H9 (cell line): ENCODE measurements around the gene HEXD. TPM values are rescaled to one million over a fixed set of nuclear protein-coding genes. Genes with fewer than 3 reads are reported as not detected.

ENCODE experiments used
- DNase-seq: peaks from one replicate; pipeline ENCODE4 v3.0.0-alpha.2; 2017
- H2AFZ ChIP-seq: one replicate; pipeline ENCODE4 v1.6.1; 2013; ENCODE audit warnings: mild to moderate bottlenecking, low read length, control low read depth, moderate library complexity
- H2AK5ac ChIP-seq: 2 replicates; pipeline ENCODE4 v1.6.1; 2013; ENCODE audit warnings: low read length, control low read depth, mixed read lengths; ENCODE audit not compliant: insufficient read length
- H2BK120ac ChIP-seq: one replicate; pipeline ENCODE4 v1.6.1; 2013; ENCODE audit warnings: low read depth, mild to moderate bottlenecking, low read length, control low read depth, inconsistent platforms; ENCODE audit not compliant: poor library complexity, severe bottlenecking
- H2BK12ac ChIP-seq: 2 replicates; pipeline ENCODE4 v1.6.1; 2013; ENCODE audit warnings: low read length, control low read depth, mixed read lengths, low read depth; ENCODE audit not compliant: insufficient read length
- H2BK15ac ChIP-seq: 2 replicates; pipeline ENCODE4 v1.6.1; 2013; ENCODE audit warnings: low read depth, low read length, control low read depth
- H2BK20ac ChIP-seq: one replicate; pipeline ENCODE4 v1.6.1; 2013; ENCODE audit warnings: low read depth, mild to moderate bottlenecking, low read length, control low read depth, inconsistent platforms; ENCODE audit not compliant: poor library complexity, severe bottlenecking
- H2BK5ac ChIP-seq: 2 replicates; pipeline ENCODE4 v1.6.1; 2013; ENCODE audit warnings: low read length, control low read depth, mixed read lengths; ENCODE audit not compliant: insufficient read length
- H3K14ac ChIP-seq: 2 replicates; pipeline ENCODE4 v1.6.1; 2013; ENCODE audit warnings: low read length, control low read depth; ENCODE audit not compliant: insufficient read depth
- H3K18ac ChIP-seq: 2 replicates; pipeline ENCODE4 v1.6.1; 2013; ENCODE audit warnings: low read depth, mild to moderate bottlenecking, mixed read lengths, low read length, control low read depth; ENCODE audit not compliant: insufficient read length
- H3K23ac ChIP-seq: 2 replicates; pipeline ENCODE4 v1.6.1; 2013; ENCODE audit warnings: low read length, control low read depth, mixed read lengths, low read depth; ENCODE audit not compliant: insufficient read length
- H3K23me2 ChIP-seq: 2 replicates; pipeline ENCODE4 v1.6.1; 2013; ENCODE audit warnings: low read depth, mild to moderate bottlenecking, mixed read lengths, low read length, control low read depth; ENCODE audit not compliant: insufficient read length, poor library complexity, severe bottlenecking
- H3K27ac ChIP-seq: 2 replicates; pipeline ENCODE4 v1.5.1; 2013; ENCODE audit warnings: low read length, control low read depth, mixed read lengths, low read depth; ENCODE audit not compliant: insufficient read length
- H3K27me3 ChIP-seq: 2 replicates; pipeline ENCODE4 v1.6.1; 2013; ENCODE audit warnings: low read length, control low read depth, inconsistent platforms; ENCODE audit not compliant: insufficient read depth
- H3K4ac ChIP-seq: 2 replicates; pipeline ENCODE4 v1.6.1; 2013; ENCODE audit warnings: low read depth, mild to moderate bottlenecking, control low read depth, inconsistent platforms, low read length, moderate library complexity
- H3K4me1 ChIP-seq: 2 replicates; pipeline ENCODE4 v1.6.1; 2013; ENCODE audit warnings: low read length, control low read depth, inconsistent platforms; ENCODE audit not compliant: insufficient read depth
- H3K4me2 ChIP-seq: 2 replicates; pipeline ENCODE4 v1.6.1; 2013; ENCODE audit warnings: low read length, control low read depth, mixed read lengths; ENCODE audit not compliant: insufficient read length, insufficient read depth
- H3K56ac ChIP-seq: 2 replicates; pipeline ENCODE4 v1.6.1; 2013; ENCODE audit warnings: low read depth, mild to moderate bottlenecking, mixed read lengths, low read length, control low read depth; ENCODE audit not compliant: insufficient read length
- H3K79me1 ChIP-seq: 2 replicates; pipeline ENCODE4 v1.6.1; 2013; ENCODE audit warnings: low read depth, mild to moderate bottlenecking, moderate library complexity, low read length, control low read depth, inconsistent platforms; ENCODE audit not compliant: insufficient read depth, poor library complexity, severe bottlenecking
- H3K79me2 ChIP-seq: 2 replicates; pipeline ENCODE4 v1.6.1; 2013; ENCODE audit warnings: low read length, control low read depth, inconsistent platforms; ENCODE audit not compliant: insufficient read depth
- H3K9ac ChIP-seq: 2 replicates; pipeline ENCODE4 v1.6.1; 2013; ENCODE audit warnings: low read length, control low read depth, mixed read lengths; ENCODE audit not compliant: insufficient read length; ENCODE audit errors: extremely low read depth
- H3K9me3 ChIP-seq: one replicate; pipeline ENCODE4 v1.6.1; 2013; ENCODE audit warnings: low read depth, low read length, inconsistent platforms; ENCODE audit not compliant: control insufficient read depth
- H3T11ph ChIP-seq: one replicate; pipeline ENCODE4 v1.6.1; 2013; ENCODE audit warnings: mild to moderate bottlenecking, low read length, control low read depth, inconsistent platforms
- H4K20me1 ChIP-seq: one replicate; pipeline ENCODE4 v1.6.1; 2013; ENCODE audit not compliant: control insufficient read depth, insufficient read length, insufficient read depth
- H4K5ac ChIP-seq: 2 replicates; pipeline ENCODE4 v1.6.1; 2013; ENCODE audit warnings: low read depth, mild to moderate bottlenecking, mixed read lengths, low read length, control low read depth; ENCODE audit not compliant: insufficient read length
- H4K8ac ChIP-seq: replicated peaks from 2 replicates; pipeline ENCODE4 v1.6.1; 2013; ENCODE audit warnings: low read length, control low read depth, mixed read lengths, low read depth; ENCODE audit not compliant: insufficient read length
- H4K91ac ChIP-seq: 2 replicates; pipeline ENCODE4 v1.6.1; 2013; ENCODE audit warnings: low read depth, mild to moderate bottlenecking, moderate library complexity, mixed read lengths, low read length, control low read depth; ENCODE audit not compliant: insufficient read length
- H3K27ac Mint-ChIP-seq, 3 experiments: 2 replicates in 2 of 3; 3 replicates in 1 of 3; pipeline ENCODE4 v1.8.0; 2020 to 2021; ENCODE audit warnings: mixed read lengths in 3 of 3, mild to moderate bottlenecking in 1 of 3, moderate library complexity in 1 of 3
- H3K27me3 Mint-ChIP-seq: 2 replicates; pipeline ENCODE4 v1.8.0; 2021; ENCODE audit warnings: low read depth, mild to moderate bottlenecking, moderate library complexity, mixed read lengths
- H3K36me3 Mint-ChIP-seq, 3 experiments: 2 replicates in 2 of 3; 3 replicates in 1 of 3; pipeline ENCODE4 v1.8.0; 2020 to 2021; ENCODE audit warnings: low read depth in 3 of 3, mixed read lengths in 3 of 3; ENCODE audit not compliant: insufficient read depth in 1 of 3
- H3K4me1 Mint-ChIP-seq, 2 experiments: 2 replicates each; pipeline ENCODE4 v1.8.0; 2020; ENCODE audit warnings: mixed read lengths in 2 of 2
- H3K4me3 Mint-ChIP-seq, 2 experiments: 2 replicates in 1 of 2; 3 replicates in 1 of 2; pipeline ENCODE4 v1.8.0; 2020 to 2021; ENCODE audit warnings: mild to moderate bottlenecking in 2 of 2, mixed read lengths in 2 of 2, moderate library complexity in 1 of 2
- H3K9me3 Mint-ChIP-seq, 2 experiments: 2 replicates in 1 of 2; 3 replicates in 1 of 2; pipeline ENCODE4 v1.8.0; 2020; ENCODE audit warnings: mild to moderate bottlenecking in 2 of 2, mixed read lengths in 2 of 2, moderate library complexity in 1 of 2
- WGBS: extraction: QIAGEN DNeasy Blood & Tissue Kit; methylation state at CpG from one replicate; pipeline ENCODE4 v1.1.7; 2013; ENCODE audit warnings: missing lambda C conversion rate, low lambda C conversion rate, mixed read lengths; ENCODE audit not compliant: insufficient read length; ENCODE audit errors: extremely low coverage; 5-methylcytosine and 5-hydroxymethylcytosine counted together
- total RNA-seq: library from RNA; stranded (reverse); gene quantifications from 2 replicates; pipeline ENCODE4 v1.2.1, GENCODE V29; 2021
- TF ChIP-seq, protein P1 (sequence below): fragments of 200-600 bp; sonication (generic); conservative IDR thresholded peaks from 3 replicates; pipeline ENCODE4 v1.8.0; 2021; ENCODE audit warnings: antibody characterized with exemption, mild to moderate bottlenecking

The HEXD gene
- total RNA-seq, 1 experiment from 2014 or later, result 23.2 TPM

DNA sequence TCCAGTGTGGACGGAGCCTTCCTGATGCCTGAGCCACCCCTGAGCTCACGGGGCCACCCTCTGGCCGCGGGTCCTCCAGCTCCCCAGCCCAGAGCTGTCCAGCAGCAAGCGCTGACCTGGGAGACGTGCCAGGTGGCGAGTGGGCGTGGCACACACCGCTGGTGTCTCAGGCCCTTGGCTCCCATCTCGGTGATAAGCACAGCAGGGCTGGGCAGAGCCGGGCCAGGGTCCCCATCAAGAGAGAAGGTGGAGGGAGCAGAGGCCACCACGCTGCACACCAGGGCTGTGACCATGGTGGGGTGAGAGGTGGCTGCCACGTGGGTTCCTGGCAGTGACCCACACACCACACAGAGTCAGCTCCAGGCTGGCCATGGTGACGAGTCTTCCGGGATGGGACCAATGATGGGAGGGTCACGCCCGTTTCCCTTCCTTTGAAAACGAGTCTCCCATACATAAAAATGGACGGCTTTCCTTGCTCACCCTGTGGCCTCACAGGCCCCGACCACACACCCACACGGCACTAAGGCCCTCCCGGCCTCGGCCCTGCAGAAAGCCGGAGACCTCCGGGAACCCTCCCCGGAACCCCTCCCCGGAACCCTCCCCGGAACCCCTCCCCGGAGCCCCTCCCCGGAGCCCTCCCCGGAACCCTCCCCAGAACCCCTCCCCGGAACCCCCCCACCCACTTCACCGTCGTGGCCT is 29.8 kb upstream of the HEXD start:
- Histone ChIP-seq H3K23ac (no peak overlapping the region), H2BK20ac (no peak overlapping the region), H4K5ac (no peak overlapping the region), H3K56ac (no peak overlapping the region), H2BK15ac (no peak overlapping the region), H4K8ac (no peak overlapping the region), H4K91ac (no peak overlapping the region), H3K9ac (no peak overlapping the region), H2BK120ac (no peak overlapping the region), H3K79me2 (no peaks in the 10 kb centered on the region), H2BK5ac (no peak overlapping the region), H3K23me2 (no peaks in the 10 kb centered on the region), H2BK12ac (no peak overlapping the region), H3T11ph (no peak overlapping the region), H3K18ac (no peak overlapping the region), H2AK5ac (no peak overlapping the region), H3K27me3 (no peaks in the 10 kb centered on the region), H3K79me1 (no peaks in the 10 kb centered on the region), H2AFZ (no peak overlapping the region), H3K14ac (no peak overlapping the region; the same call in 1 of the 2 replicates), H4K20me1 (no peaks in the 10 kb centered on the region), H3K9me3 (no peaks in the 10 kb centered on the region), H3K4me1 (no peaks in the 10 kb centered on the region), H3K4ac (no peak overlapping the region), H3K27ac (no peak overlapping the region), H3K4me2 (no peak overlapping the region)
- no CpG with 5 or more reads among the region's 34 CpGs for whole genome bisulfite sequencing
- Mint-ChIP-seq H3K27me3 (peaks cover 9% of the 10 kb centered on the region), H3K9me3 (no peaks in the 10 kb centered on the region; a peak in 1 of 5 replicates), H3K4me1 (peaks cover 4 to 13% of the 10 kb centered on the region in 2 experiments; a peak in 3 of 4 replicates), H3K27ac (no peak overlapping the region), H3K36me3 (peaks cover 0 to 9% (median 5%) of the 10 kb centered on the region in 3 experiments; a peak in 3 of 7 replicates), H3K4me3 (no peak overlapping the region)
- TF ChIP-seq, protein P1, sequence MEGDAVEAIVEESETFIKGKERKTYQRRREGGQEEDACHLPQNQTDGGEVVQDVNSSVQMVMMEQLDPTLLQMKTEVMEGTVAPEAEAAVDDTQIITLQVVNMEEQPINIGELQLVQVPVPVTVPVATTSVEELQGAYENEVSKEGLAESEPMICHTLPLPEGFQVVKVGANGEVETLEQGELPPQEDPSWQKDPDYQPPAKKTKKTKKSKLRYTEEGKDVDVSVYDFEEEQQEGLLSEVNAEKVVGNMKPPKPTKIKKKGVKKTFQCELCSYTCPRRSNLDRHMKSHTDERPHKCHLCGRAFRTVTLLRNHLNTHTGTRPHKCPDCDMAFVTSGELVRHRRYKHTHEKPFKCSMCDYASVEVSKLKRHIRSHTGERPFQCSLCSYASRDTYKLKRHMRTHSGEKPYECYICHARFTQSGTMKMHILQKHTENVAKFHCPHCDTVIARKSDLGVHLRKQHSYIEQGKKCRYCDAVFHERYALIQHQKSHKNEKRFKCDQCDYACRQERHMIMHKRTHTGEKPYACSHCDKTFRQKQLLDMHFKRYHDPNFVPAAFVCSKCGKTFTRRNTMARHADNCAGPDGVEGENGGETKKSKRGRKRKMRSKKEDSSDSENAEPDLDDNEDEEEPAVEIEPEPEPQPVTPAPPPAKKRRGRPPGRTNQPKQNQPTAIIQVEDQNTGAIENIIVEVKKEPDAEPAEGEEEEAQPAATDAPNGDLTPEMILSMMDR, result no peak
- no peak for DNase-seq
